ENCODE results near the gene NUP54. TPM values are rescaled to one million over a fixed set of nuclear protein-coding genes. Genes with fewer than 3 reads are reported as not detected.

The NUP54 gene
- total and polyA plus RNA-seq, 2 of the 8 experiments (the other 6 are each of a cell fraction or from before 2014, with no cell fraction given) = 51.4 to 103 TPM

DNA sequence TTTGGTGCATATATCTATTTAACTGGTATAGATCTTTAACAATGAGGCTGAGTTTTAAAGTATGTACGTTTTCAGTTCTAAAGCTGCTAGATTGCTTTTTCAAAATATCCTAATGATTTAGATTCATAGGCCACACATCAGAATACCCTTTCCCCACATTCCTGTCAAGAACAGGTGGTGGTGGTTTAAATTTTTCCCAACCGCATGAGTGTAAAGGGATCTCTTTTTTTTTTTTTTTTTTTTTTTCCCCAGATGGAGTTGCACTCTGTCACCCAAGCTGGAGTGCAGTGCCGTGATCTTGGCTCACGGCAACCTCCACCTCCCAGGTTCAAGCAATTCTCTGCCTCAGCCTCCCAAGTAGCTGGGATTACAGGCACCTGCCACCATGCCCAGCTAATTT is 28.0 kb downstream of the NUP54 start:
- H3K9me3 ChIP-seq (ENCODE audit: insufficient read depth in 2 of 2, low read depth in 1 of 2, low read length in 1 of 2) = no peaks in the 10 kb centered on the region
- no peak for FAIRE-seq
- no peaks in the 10 kb centered on the region for H4K20me1 ChIP-seq (replicated peaks in 1 of 2; ENCODE audit: control insufficient read depth in 1 of 2, insufficient read depth in 2 of 2, low read length in 2 of 2)
- WGBS, 2 experiments (ENCODE audit: extremely low coverage in 1 of 2, insufficient coverage in 1 of 2, insufficient read length in 1 of 2, insufficient replicate concordance in 2 of 2, low coverage in 1 of 2, low lambda C conversion rate in 2 of 2, missing lambda C conversion rate in 1 of 2) = 81% methylated on average over 4 of the region's 4 CpGs; no CpG with 5 or more reads in 1 of the 2 experiments
- no peak overlapping the region for H3K4me2 ChIP-seq (ENCODE audit: insufficient read depth in 1 of 2, low read depth in 2 of 2, low read length in 2 of 2)
- H4K5ac ChIP-seq (ENCODE audit: insufficient read length, low read depth, low read length) = no peak overlapping the region
- H2BK15ac ChIP-seq (ENCODE audit: low read length) = no peak overlapping the region
- CTCF ChIA-PET (ENCODE audit: partially characterized antibody) = interaction anchor here (1.2 to 2.3 kb wide), 3 partner anchors 14 to 33 kb away, joined by 3 to 9 read pairs (median 3); no protein-coding TSS in a partner anchor
- no peak overlapping the region for H3K56ac ChIP-seq (replicated peaks; ENCODE audit: insufficient read length, low read depth, low read length)
- H3K27me3 ChIP-seq (replicated peaks in 1 of 4; ENCODE audit: control insufficient read depth in 3 of 4, extremely low read depth in 1 of 4, insufficient read depth in 3 of 4, low read length in 3 of 4) = no peaks in the 10 kb centered on the region
- no peak overlapping the region for H3K27ac ChIP-seq (ENCODE audit: low read depth, low read length)
- DNase-seq (ENCODE audit: low read depth in 1 of 2, low spot score in 2 of 2) = no peak
- no peak overlapping the region for H2BK5ac ChIP-seq (ENCODE audit: low read depth, low read length)
- H3K23ac ChIP-seq (ENCODE audit: insufficient read length) = no peak overlapping the region
- H3K9ac ChIP-seq (replicated peaks in 1 of 4; ENCODE audit: extremely low read depth in 1 of 4, low read depth in 3 of 4, low read length in 3 of 4) = no peak overlapping the region
- H3K4ac ChIP-seq (replicated peaks; ENCODE audit: insufficient read length, low read depth, low read length) = no peak overlapping the region
- H4K91ac ChIP-seq (replicated peaks; ENCODE audit: insufficient read length, low read length) = no peak overlapping the region
- POLR2A ChIA-PET (ENCODE audit: partially characterized antibody) = no interaction called here
- H2BK12ac ChIP-seq (ENCODE audit: low read depth, low read length) = no peak overlapping the region
- H3K79me1 ChIP-seq (ENCODE audit: low read depth, low read length) = no peaks in the 10 kb centered on the region
- no peak overlapping the region for H3K18ac ChIP-seq (ENCODE audit: extremely low read depth, low read length)
- no peak overlapping the region for H2AFZ ChIP-seq (ENCODE audit: low read length)
- H2BK120ac ChIP-seq (replicated peaks; ENCODE audit: low read depth, low read length) = no peak overlapping the region
- no peak overlapping the region for H2BK20ac ChIP-seq (ENCODE audit: low read length)
- H3K79me2 ChIP-seq (ENCODE audit: control insufficient read depth in 1 of 2, insufficient read depth in 2 of 2, low read length in 2 of 2) = no peaks in the 10 kb centered on the region
- H2AK5ac ChIP-seq (ENCODE audit: low read depth, low read length) = no peak overlapping the region
- H3K14ac ChIP-seq (ENCODE audit: insufficient read length) = no peak overlapping the region
- H4K8ac ChIP-seq (ENCODE audit: extremely low read depth, insufficient read depth, low read length) = no peak overlapping the region
- H3K23me2 ChIP-seq (ENCODE audit: low read depth, low read length) = no peaks in the 10 kb centered on the region
- H3K4me1 ChIP-seq (replicated peaks in 1 of 4; ENCODE audit: control insufficient read depth in 3 of 4, insufficient read depth in 4 of 4, low read length in 3 of 4) = no peaks in the 10 kb centered on the region
- H3K36me3 ChIP-seq (ENCODE audit: control insufficient read depth in 2 of 4, insufficient read depth in 4 of 4, low read length in 3 of 4) = peaks cover 7 to 90% (median 42%) of the 10 kb centered on the region in 4 experiments; a peak in 7 of 8 replicates
- H3K4me3 ChIP-seq (ENCODE audit: extremely low read depth in 1 of 4, insufficient read depth in 2 of 4, low read depth in 3 of 4, low read length in 4 of 4) = no peak overlapping the region
- no peak for TF ChIP-seq CEBPB (IDR thresholded peaks at IDR 0.05; ENCODE audit: low read depth, low read length)
- no peak for TF ChIP-seq SAP30 (IDR thresholded peaks at IDR 0.05; ENCODE audit: insufficient read depth, insufficient replicate concordance, low read length)
- no peak for TF ChIP-seq SIN3A (conservative IDR thresholded peaks at IDR 0.05 in 1 of 2, IDR thresholded peaks at IDR 0.05 in 1 of 2; ENCODE audit: low read depth in 1 of 2, low read length in 2 of 2)

All from H1 (cell line).